ENCODE data around the gene DKK3.
A peak's percentile ranks its signal among the peaks of the same experiment; 100 is the strongest.

DKK3 gene

DNA sequence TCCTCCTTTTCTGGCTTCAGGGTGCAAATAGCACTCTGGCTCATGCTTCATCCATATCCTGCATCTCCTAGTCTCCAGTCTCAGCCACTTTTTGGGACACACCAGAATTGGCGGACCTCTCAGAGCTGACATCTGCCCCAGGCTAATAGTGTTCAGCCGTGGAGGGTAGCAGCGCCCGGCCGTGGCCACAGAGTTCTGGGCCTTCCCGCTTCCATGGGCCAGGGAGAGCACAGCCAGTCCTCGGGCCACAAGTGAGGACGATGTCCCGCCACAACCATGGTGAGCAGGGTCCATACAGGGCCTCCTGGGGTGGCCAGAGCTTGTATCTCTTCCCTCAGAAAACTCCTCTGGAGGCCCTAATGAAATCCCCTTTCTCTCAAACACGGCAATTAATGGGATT, 26.0 kb downstream of the DKK3 start:
- H3K9me3 ChIP-seq (replicated peaks in 1 of 2; ENCODE audit: control insufficient read depth in 2 of 2, insufficient read depth in 1 of 2, low read depth in 1 of 2, low read length in 2 of 2), result peaks cover 0 to 5% of the 10 kb centered on the region in 2 donors

DNA sequence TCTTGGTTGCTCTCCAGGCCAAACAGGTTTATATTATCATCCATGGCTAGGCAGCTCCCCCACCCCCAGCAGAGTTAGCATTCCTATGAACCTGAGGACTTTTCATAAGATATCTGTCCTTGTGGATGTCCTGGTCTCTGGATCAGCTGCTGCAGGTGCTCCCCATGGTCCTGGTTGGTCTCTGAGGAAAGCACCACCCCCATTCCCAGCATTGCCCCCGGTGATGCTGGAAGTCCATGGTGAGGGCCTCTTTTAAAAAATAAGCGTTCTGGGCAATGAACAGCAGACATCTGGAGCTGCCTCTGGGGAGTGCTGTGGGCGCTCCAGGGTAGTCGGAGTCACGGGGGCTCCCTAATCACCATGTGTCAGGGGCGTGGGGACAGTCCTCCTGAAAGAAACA, 26.6 kb downstream of the DKK3 start:
- H3K36me3 ChIP-seq (replicated peaks in 1 of 2; ENCODE audit: control insufficient read depth in 2 of 2, insufficient read depth in 2 of 2, low read length in 2 of 2), result peaks cover 0 to 4% of the 10 kb centered on the region in 2 donors
- DNase-seq (ENCODE audit: low spot score), result no peak

More for the DNA sequence above, 26.0 kb downstream of the DKK3 start:
- no peak overlapping the region for H2BK15ac ChIP-seq (ENCODE audit: low read length)
- peaks cover 12 to 16% of the 10 kb centered on the region in 2 donors for H3K4me1 ChIP-seq (ENCODE audit: control insufficient read depth in 2 of 2, insufficient read depth in 1 of 2, low read depth in 1 of 2, low read length in 2 of 2)
- H3K27me3 ChIP-seq (ENCODE audit: control insufficient read depth in 3 of 3, insufficient read depth in 3 of 3, low read depth in 1 of 3, low read length in 3 of 3), result no peaks in the 10 kb centered on the region
- H3K4me3 ChIP-seq (ENCODE audit: low read length in 2 of 2), result no peak overlapping the region
- no peak for DNase-seq (ENCODE audit: low spot score)
- H3K79me1 ChIP-seq (ENCODE audit: low read depth, low read length), result no peaks in the 10 kb centered on the region
- no peak overlapping the region for H2BK5ac ChIP-seq (ENCODE audit: low read length)
- H3K36me3 ChIP-seq (replicated peaks in 1 of 2; ENCODE audit: control insufficient read depth in 2 of 2, insufficient read depth in 2 of 2, low read length in 2 of 2), result peaks cover 0 to 4% of the 10 kb centered on the region in 2 donors
- no peak overlapping the region for H2AFZ ChIP-seq (ENCODE audit: low read length)
- H2BK120ac ChIP-seq (ENCODE audit: low read depth, low read length), result no peak overlapping the region
- no peak overlapping the region for H3K23ac ChIP-seq (ENCODE audit: low read depth, low read length, poor library complexity)
- no peak overlapping the region for H2AK5ac ChIP-seq (ENCODE audit: low read depth, low read length)
- no peak overlapping the region for H4K8ac ChIP-seq (ENCODE audit: low read depth, low read length)
- no peak overlapping the region for H3K27ac ChIP-seq (replicated peaks; ENCODE audit: low read length)
- no peak overlapping the region for H2BK12ac ChIP-seq (ENCODE audit: low read length)
- H3K4me2 ChIP-seq (ENCODE audit: insufficient read depth, low read length, poor library complexity, severe bottlenecking), result no peak overlapping the region
- H4K91ac ChIP-seq (ENCODE audit: low read depth, low read length, poor library complexity), result no peak overlapping the region
- H3K18ac ChIP-seq (ENCODE audit: low read length), result peak overlapping the region; percentile 12
- no peak overlapping the region for H3K9ac ChIP-seq (ENCODE audit: low read depth, low read length, poor library complexity)
- WGBS, 2 donors (ENCODE audit: extremely low coverage in 2 of 2, insufficient read length in 2 of 2, insufficient replicate concordance in 1 of 2), result no CpG with 5 or more reads among the region's 10 CpGs
- no peak overlapping the region for H3K4ac ChIP-seq (ENCODE audit: low read length)
- no peak overlapping the region for H3K14ac ChIP-seq (ENCODE audit: low read length)

DNA sequence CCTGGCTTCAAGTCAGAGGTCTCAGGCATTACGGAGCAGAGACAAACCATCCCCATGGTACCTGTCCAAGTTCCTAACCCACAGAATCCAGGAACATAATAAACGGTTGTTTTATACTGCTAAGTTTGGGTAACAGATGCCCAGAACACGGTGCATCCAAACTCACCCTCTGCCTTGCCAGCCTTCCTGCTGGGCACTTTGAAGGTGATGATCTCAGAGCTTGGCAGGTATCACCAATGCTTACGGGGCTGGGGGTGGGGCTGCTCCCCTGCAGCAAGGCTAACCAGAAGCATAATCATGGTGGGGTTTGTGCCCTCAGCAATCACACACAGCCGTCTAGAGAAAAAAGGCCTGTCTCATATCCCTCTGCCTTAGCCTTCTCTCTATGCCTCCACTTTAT, 27.1 kb downstream of the DKK3 start:
- Histone ChIP-seq H3K9me3 (replicated peaks in 1 of 2; ENCODE audit: control insufficient read depth in 2 of 2, insufficient read depth in 1 of 2, low read depth in 1 of 2, low read length in 2 of 2) (peaks cover 0 to 5% of the 10 kb centered on the region in 2 donors), H2BK5ac (ENCODE audit: low read length) (peak overlapping the region; percentile 26), H3K79me1 (ENCODE audit: low read depth, low read length) (no peaks in the 10 kb centered on the region), H2BK12ac (ENCODE audit: low read length) (no peak overlapping the region), H3K18ac (ENCODE audit: low read length) (no peak overlapping the region), H3K4me3 (ENCODE audit: low read length in 2 of 2) (no peak overlapping the region), H3K14ac (ENCODE audit: low read length) (no peak overlapping the region), H3K9ac (ENCODE audit: low read depth, low read length, poor library complexity) (no peak overlapping the region), H3K4ac (ENCODE audit: low read length) (no peak overlapping the region), H2AFZ (ENCODE audit: low read length) (no peak overlapping the region), H3K27me3 (ENCODE audit: control insufficient read depth in 3 of 3, insufficient read depth in 3 of 3, low read depth in 1 of 3, low read length in 3 of 3) (no peaks in the 10 kb centered on the region), H3K4me1 (ENCODE audit: control insufficient read depth in 2 of 2, insufficient read depth in 1 of 2, low read depth in 1 of 2, low read length in 2 of 2) (peaks cover 15 to 16% of the 10 kb centered on the region in 2 donors), H4K8ac (ENCODE audit: low read depth, low read length) (no peak overlapping the region), H3K27ac (replicated peaks; ENCODE audit: low read length) (no peak overlapping the region), H3K4me2 (ENCODE audit: insufficient read depth, low read length, poor library complexity, severe bottlenecking) (no peak overlapping the region), H2BK120ac (ENCODE audit: low read depth, low read length) (no peak overlapping the region), H4K91ac (ENCODE audit: low read depth, low read length, poor library complexity) (no peak overlapping the region), H3K36me3 (replicated peaks in 1 of 2; ENCODE audit: control insufficient read depth in 2 of 2, insufficient read depth in 2 of 2, low read length in 2 of 2) (peaks cover 0 to 4% of the 10 kb centered on the region in 2 donors), H3K23ac (ENCODE audit: low read depth, low read length, poor library complexity) (no peak overlapping the region), H2AK5ac (ENCODE audit: low read depth, low read length) (no peak overlapping the region), H2BK15ac (ENCODE audit: low read length) (no peak overlapping the region)
- DNase-seq (ENCODE audit: low spot score), result no peak
- WGBS, 2 donors (ENCODE audit: extremely low coverage in 2 of 2, insufficient read length in 2 of 2, insufficient replicate concordance in 1 of 2), result no CpG with 5 or more reads among the region's 5 CpGs

More for the DNA sequence above, 26.6 kb downstream of the DKK3 start:
- Histone ChIP-seq H4K8ac (ENCODE audit: low read depth, low read length) (no peak overlapping the region), H2BK5ac (ENCODE audit: low read length) (peak overlapping the region; percentile 26), H2BK12ac (ENCODE audit: low read length) (no peak overlapping the region), H3K23ac (ENCODE audit: low read depth, low read length, poor library complexity) (no peak overlapping the region), H3K14ac (ENCODE audit: low read length) (no peak overlapping the region), H3K9me3 (replicated peaks in 1 of 2; ENCODE audit: control insufficient read depth in 2 of 2, insufficient read depth in 1 of 2, low read depth in 1 of 2, low read length in 2 of 2) (peaks cover 0 to 5% of the 10 kb centered on the region in 2 donors), H3K27ac (replicated peaks; ENCODE audit: low read length) (no peak overlapping the region), H2AFZ (ENCODE audit: low read length) (no peak overlapping the region), H2BK120ac (ENCODE audit: low read depth, low read length) (no peak overlapping the region), H2AK5ac (ENCODE audit: low read depth, low read length) (no peak overlapping the region), H3K18ac (ENCODE audit: low read length) (no peak overlapping the region), H3K4me1 (ENCODE audit: control insufficient read depth in 2 of 2, insufficient read depth in 1 of 2, low read depth in 1 of 2, low read length in 2 of 2) (peaks cover 15 to 16% of the 10 kb centered on the region in 2 donors), H3K27me3 (ENCODE audit: control insufficient read depth in 3 of 3, insufficient read depth in 3 of 3, low read depth in 1 of 3, low read length in 3 of 3) (no peaks in the 10 kb centered on the region), H3K4ac (ENCODE audit: low read length) (no peak overlapping the region), H3K4me2 (ENCODE audit: insufficient read depth, low read length, poor library complexity, severe bottlenecking) (no peak overlapping the region), H3K79me1 (ENCODE audit: low read depth, low read length) (no peaks in the 10 kb centered on the region), H2BK15ac (ENCODE audit: low read length) (no peak overlapping the region), H4K91ac (ENCODE audit: low read depth, low read length, poor library complexity) (no peak overlapping the region), H3K9ac (ENCODE audit: low read depth, low read length, poor library complexity) (no peak overlapping the region), H3K4me3 (ENCODE audit: low read length in 2 of 2) (no peak overlapping the region)
- WGBS, 2 donors (ENCODE audit: extremely low coverage in 2 of 2, insufficient read length in 2 of 2, insufficient replicate concordance in 1 of 2), result no CpG with 5 or more reads among the region's 6 CpGs

DNA sequence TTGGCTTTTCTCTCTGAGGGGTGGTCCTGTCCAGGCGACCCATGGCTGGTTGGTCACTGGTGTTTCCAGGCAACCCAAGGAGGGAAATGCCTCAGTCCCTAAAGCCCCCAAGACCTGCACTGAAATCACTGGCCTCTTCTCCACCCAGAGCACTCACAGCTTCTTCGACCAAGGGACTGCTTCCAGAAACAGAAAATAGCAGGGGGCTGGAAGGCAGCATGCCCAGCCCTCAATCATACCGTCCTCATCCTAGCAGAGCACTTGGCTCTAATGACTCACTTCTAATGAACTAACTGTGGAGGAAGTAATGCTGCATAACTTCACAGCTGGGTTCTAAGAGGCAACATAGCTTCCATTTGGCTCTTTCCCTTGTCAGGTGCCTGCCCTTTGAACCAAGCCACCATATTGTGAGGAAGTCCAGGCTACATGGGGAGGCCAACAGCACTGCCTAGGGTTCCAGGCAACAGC, 27.6 kb downstream of the DKK3 start:
- Histone ChIP-seq H4K8ac (ENCODE audit: low read depth, low read length) (no peak overlapping the region), H3K36me3 (replicated peaks in 1 of 2; ENCODE audit: control insufficient read depth in 2 of 2, insufficient read depth in 2 of 2, low read length in 2 of 2) (peaks cover 0 to 4% of the 10 kb centered on the region in 2 donors), H3K27ac (replicated peaks; ENCODE audit: low read length) (no peak overlapping the region), H3K14ac (ENCODE audit: low read length) (no peak overlapping the region), H2AFZ (ENCODE audit: low read length) (no peak overlapping the region), H3K27me3 (ENCODE audit: control insufficient read depth in 3 of 3, insufficient read depth in 3 of 3, low read depth in 1 of 3, low read length in 3 of 3) (no peaks in the 10 kb centered on the region), H2BK15ac (ENCODE audit: low read length) (no peak overlapping the region), H2BK120ac (ENCODE audit: low read depth, low read length) (no peak overlapping the region), H4K91ac (ENCODE audit: low read depth, low read length, poor library complexity) (no peak overlapping the region), H3K4me2 (ENCODE audit: insufficient read depth, low read length, poor library complexity, severe bottlenecking) (no peak overlapping the region), H2AK5ac (ENCODE audit: low read depth, low read length) (no peak overlapping the region), H3K9ac (ENCODE audit: low read depth, low read length, poor library complexity) (no peak overlapping the region), H3K79me1 (ENCODE audit: low read depth, low read length) (no peaks in the 10 kb centered on the region), H2BK5ac (ENCODE audit: low read length) (no peak overlapping the region), H2BK12ac (ENCODE audit: low read length) (no peak overlapping the region), H3K4ac (ENCODE audit: low read length) (no peak overlapping the region), H3K9me3 (replicated peaks in 1 of 2; ENCODE audit: control insufficient read depth in 2 of 2, insufficient read depth in 1 of 2, low read depth in 1 of 2, low read length in 2 of 2) (peaks cover 0 to 5% of the 10 kb centered on the region in 2 donors), H3K4me1 (ENCODE audit: control insufficient read depth in 2 of 2, insufficient read depth in 1 of 2, low read depth in 1 of 2, low read length in 2 of 2) (peaks cover 15 to 16% of the 10 kb centered on the region in 2 donors), H3K4me3 (ENCODE audit: low read length in 2 of 2) (no peak overlapping the region), H3K23ac (ENCODE audit: low read depth, low read length, poor library complexity) (no peak overlapping the region), H3K18ac (ENCODE audit: low read length) (no peak overlapping the region)
- DNase-seq (ENCODE audit: low spot score), result no peak
- no CpG with 5 or more reads among the region's 3 CpGs for WGBS, 2 donors (ENCODE audit: extremely low coverage in 2 of 2, insufficient read length in 2 of 2, insufficient replicate concordance in 1 of 2)
